Esophagus muscularis mucosa (tissue), 4 donors: Measurements from ENCODE around the gene KRTAP21-2. TPM values are rescaled to one million over a fixed set of nuclear protein-coding genes. Genes with fewer than 3 reads are reported as not detected.
"Not testable (repeated sequence)": the region's sequence is repeated elsewhere in the genome, so short reads cannot be mapped to it uniquely, and the experiment has no call there.

Experiments used
- DNase-seq: peaks from one replicate; pipeline ENCODE4 v3.0.0-alpha.2; 2017; ENCODE audit errors: extremely low spot score
- H3K27ac ChIP-seq, 4 donors: fragments of 200-600 bp; sonication (generic); replicated peaks in 1 of 4; 1 replicate in 3 of 4; 2 replicates in 1 of 4; pipeline ENCODE4 v1.5.1; 2016 to 2019; ENCODE audit warnings: mild to moderate bottlenecking in 1 of 4
- H3K27me3 ChIP-seq, 4 donors: fragments of 200-600 bp; sonication (generic); one replicate each; pipeline versions ENCODE4 v1.5.1 to v1.6.0; 2016 to 2019
- H3K36me3 ChIP-seq, 4 donors: fragments of 200-600 bp; sonication (generic); one replicate each; pipeline ENCODE4 v1.5.1; 2016 to 2019
- H3K4me1 ChIP-seq, 4 donors: fragments of 200-600 bp; sonication (generic); one replicate each; pipeline ENCODE4 v1.5.1; 2016 to 2019
- H3K4me3 ChIP-seq, 4 donors: fragments of 200-600 bp; sonication (generic); 1 replicate in 2 of 4; 2 replicates in 2 of 4; pipeline ENCODE4 v1.5.1; 2016 to 2019; ENCODE audit warnings: mild to moderate bottlenecking in 4 of 4, moderate library complexity in 1 of 4
- H3K9me3 ChIP-seq, 4 donors: fragments of 200-600 bp; sonication (generic); 1 replicate in 3 of 4; 2 replicates in 1 of 4; pipeline ENCODE4 v1.5.1; 2016 to 2019
- EP300 ChIP-seq: sonication (generic); formaldehyde crosslinking; IDR thresholded peaks from one replicate; pipeline ENCODE4 v1.6.1; 2017; ENCODE audit warnings: antibody characterized with exemption
- POLR2A ChIP-seq: fragments of 450-650 bp; IDR thresholded peaks from one replicate; pipeline ENCODE4 v1.6.1; 2017; ENCODE audit warnings: antibody characterized with exemption, moderate library complexity, mild to moderate bottlenecking, low read depth
- POLR2AphosphoS5 ChIP-seq, 2 donors: sonication (generic); formaldehyde crosslinking; IDR thresholded peaks; one replicate each; pipeline ENCODE4 v1.6.1; 2017; ENCODE audit warnings: antibody characterized with exemption in 2 of 2
- WGBS: methylation state at CpG from one replicate; pipeline ENCODE4 v1.1.5; 2018; 5-methylcytosine and 5-hydroxymethylcytosine counted together
- intact Hi-C: fragments of 100-400 bp; cut with DNase I; formaldehyde crosslinking; loops from one replicate; pipeline ENCODE4 v1.15.1; 2023
- total RNA-seq, 4 donors: library from RNA; depleted of rRNA; stranded (reverse); fragments of >200 nt; gene quantifications; one replicate each; pipeline versions ENCODE4 v1.1.0 to v1.2.1, GENCODE V29; 2016
- TF ChIP-seq, protein P1 (sequence below), 3 experiments: fragments of 200-600 bp in 2 of 3; fragments of 450-650 bp in 1 of 3; sonication (generic) in 2 of 3; IDR thresholded peaks; one replicate each; pipeline ENCODE4 v1.5.1; 2017 to 2019; ENCODE audit warnings: antibody characterized with exemption in 3 of 3, mild to moderate bottlenecking in 2 of 3, moderate library complexity in 1 of 3

The KRTAP21-2 gene
- total RNA-seq, 4 donors from 2014 or later, result not detected

DNA sequence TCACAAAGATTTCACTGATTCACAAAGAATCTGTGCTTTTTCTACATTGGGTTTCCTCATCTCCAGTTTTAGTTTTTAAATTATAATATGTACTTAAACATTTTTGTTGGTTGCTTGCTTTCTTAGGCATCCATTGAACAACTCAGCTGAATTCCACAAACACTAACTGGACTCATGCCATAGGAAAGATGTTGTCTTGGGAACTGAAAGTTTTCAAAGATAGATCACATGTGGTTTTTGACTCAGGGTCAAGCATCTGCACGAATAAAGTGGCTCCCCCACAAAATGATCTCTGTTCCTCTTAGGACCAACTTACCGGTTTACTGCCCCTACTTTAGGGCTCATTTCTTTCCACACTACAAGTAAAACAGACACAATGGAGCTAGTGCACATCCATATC, 11.2 kb upstream of the KRTAP21-2 start:
- Histone ChIP-seq H3K9me3 (no peaks in the 10 kb centered on the region), H3K4me3 (no peak overlapping the region), H3K27ac (no peak overlapping the region), H3K27me3 (no peaks in the 10 kb centered on the region), H3K4me1 (no peaks in the 10 kb centered on the region), H3K36me3 (no peaks in the 10 kb centered on the region)
- no peak for DNase-seq
- 48% methylated on average over 2 of the region's 2 CpGs for WGBS
- no peak for TF ChIP-seq POLR2A
- TF ChIP-seq POLR2AphosphoS5 (IDR thresholded peaks at IDR 0.05), result no peak
- no peak for TF ChIP-seq EP300
- TF ChIP-seq, protein P1, sequence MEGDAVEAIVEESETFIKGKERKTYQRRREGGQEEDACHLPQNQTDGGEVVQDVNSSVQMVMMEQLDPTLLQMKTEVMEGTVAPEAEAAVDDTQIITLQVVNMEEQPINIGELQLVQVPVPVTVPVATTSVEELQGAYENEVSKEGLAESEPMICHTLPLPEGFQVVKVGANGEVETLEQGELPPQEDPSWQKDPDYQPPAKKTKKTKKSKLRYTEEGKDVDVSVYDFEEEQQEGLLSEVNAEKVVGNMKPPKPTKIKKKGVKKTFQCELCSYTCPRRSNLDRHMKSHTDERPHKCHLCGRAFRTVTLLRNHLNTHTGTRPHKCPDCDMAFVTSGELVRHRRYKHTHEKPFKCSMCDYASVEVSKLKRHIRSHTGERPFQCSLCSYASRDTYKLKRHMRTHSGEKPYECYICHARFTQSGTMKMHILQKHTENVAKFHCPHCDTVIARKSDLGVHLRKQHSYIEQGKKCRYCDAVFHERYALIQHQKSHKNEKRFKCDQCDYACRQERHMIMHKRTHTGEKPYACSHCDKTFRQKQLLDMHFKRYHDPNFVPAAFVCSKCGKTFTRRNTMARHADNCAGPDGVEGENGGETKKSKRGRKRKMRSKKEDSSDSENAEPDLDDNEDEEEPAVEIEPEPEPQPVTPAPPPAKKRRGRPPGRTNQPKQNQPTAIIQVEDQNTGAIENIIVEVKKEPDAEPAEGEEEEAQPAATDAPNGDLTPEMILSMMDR (IDR thresholded peaks at IDR 0.05), result no peak
- intact Hi-C loops, result no loop called here

DNA sequence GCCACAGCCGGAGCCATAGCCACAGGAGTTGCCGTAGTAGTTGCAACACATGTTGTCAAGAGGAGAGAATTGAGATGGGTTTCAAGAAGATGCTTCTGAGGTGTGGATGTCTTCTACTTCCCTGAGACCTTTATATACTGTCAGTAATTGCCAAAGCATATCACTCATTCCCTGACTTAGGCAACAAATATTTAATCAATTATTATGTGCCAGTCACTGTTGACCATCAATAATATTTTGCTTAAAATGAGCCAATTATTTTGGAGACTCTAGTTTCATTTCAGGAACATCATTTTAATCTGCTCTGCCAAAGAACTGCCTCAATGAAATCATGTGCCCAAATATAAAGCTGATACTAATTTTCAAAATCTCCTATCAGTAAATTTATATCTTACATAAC, 8.3 kb upstream of the KRTAP21-2 start, which contains the start of gene KRTAP21-1:
TSS of gene KRTAP21-1 (minus strand) at position 101 of the 400 bp plus-strand sequence. CDS start at position 51, 50 bp downstream.
- H3K4me1 ChIP-seq, H3K27ac ChIP-seq, H3K36me3 ChIP-seq, H3K9me3 ChIP-seq, H3K4me3 ChIP-seq, intact Hi-C loops, DNase-seq, H3K27me3 ChIP-seq: not testable (repeated sequence)
- no CpG with 5 or more reads among the region's 2 CpGs for WGBS

DNA sequence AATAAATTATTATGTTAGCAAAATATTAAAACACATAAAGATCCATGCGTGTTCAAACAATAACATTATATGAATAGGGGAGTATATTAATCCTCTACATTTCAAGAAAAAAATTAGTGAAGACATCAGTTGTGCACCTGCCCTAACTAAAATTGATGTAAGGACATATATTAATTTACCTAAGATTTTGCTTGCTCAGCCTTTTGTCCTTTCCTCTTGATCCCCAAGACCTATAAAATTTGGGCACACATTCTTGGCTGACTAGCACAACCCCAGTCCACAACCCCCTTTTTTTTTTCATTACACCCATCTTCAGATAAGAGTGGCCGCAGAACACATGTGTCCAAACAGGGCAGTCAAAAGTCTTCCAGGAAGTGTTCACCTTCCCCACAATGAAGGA, 6.6 kb downstream of the KRTAP21-2 start:
- TF ChIP-seq, protein P1 (IDR thresholded peaks at IDR 0.05), result no peak
- TF ChIP-seq POLR2AphosphoS5 (IDR thresholded peaks at IDR 0.05), result no peak
- no peak for TF ChIP-seq POLR2A
- TF ChIP-seq EP300, result no peak
- Histone ChIP-seq H3K4me1 (no peaks in the 10 kb centered on the region), H3K36me3 (no peaks in the 10 kb centered on the region), H3K4me3 (no peak overlapping the region), H3K9me3 (no peaks in the 10 kb centered on the region), H3K27me3 (no peaks in the 10 kb centered on the region), H3K27ac (no peak overlapping the region)
- 82% methylated on average over 2 of the region's 2 CpGs for WGBS
- no peak for DNase-seq
- intact Hi-C loops, result no loop called here

DNA sequence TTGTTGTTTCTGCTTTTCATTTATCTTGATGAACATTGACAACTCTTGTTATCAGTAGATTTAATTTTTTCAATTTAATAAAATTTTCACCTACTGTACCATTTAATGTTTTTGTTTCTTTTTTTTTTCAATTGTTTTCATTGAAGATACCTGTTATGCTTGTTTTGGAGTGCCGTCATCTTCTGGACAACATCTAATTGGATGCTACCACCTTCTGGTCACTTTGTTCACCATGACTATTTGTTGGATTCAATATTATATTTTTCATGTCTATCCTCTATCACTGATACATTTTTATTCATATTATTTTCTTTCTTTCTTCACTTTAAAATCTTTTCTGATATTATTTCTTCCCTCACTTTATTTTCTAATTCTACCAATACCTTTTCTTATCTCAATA, 14.0 kb downstream of the KRTAP21-2 start:
- Histone ChIP-seq H3K4me3 (no peak overlapping the region), H3K27me3 (no peaks in the 10 kb centered on the region), H3K27ac (no peak overlapping the region), H3K4me1 (no peaks in the 10 kb centered on the region), H3K9me3 (no peaks in the 10 kb centered on the region), H3K36me3 (no peaks in the 10 kb centered on the region)
- TF ChIP-seq POLR2A (no peak), EP300 (no peak), POLR2AphosphoS5 (IDR thresholded peaks at IDR 0.05) (no peak)
- TF ChIP-seq, protein P1 (IDR thresholded peaks at IDR 0.05), result no peak
- WGBS, result 73% methylated on average over 1 of the region's 1 CpG
- no peak for DNase-seq
- intact Hi-C loops, result no loop called here

- WGBS, result 86% methylated on average over 1 of the region's 1 CpG
- H3K36me3 ChIP-seq, result no peaks in the 10 kb centered on the region
- no peak for TF ChIP-seq EP300
- no peak for TF ChIP-seq POLR2AphosphoS5 (IDR thresholded peaks at IDR 0.05)
- TF ChIP-seq POLR2A, result no peak
- TF ChIP-seq, protein P1 (IDR thresholded peaks at IDR 0.05), result no peak
Measured at GRCh38 chr21:30726726-30727125, 20.3 kb downstream of the KRTAP21-2 start.

More at GRCh38 chr21:30726726-30727125, 20.3 kb downstream of the KRTAP21-2 start:
- no peak overlapping the region for H3K4me3 ChIP-seq
- DNase-seq, result no peak
- no peaks in the 10 kb centered on the region for H3K27me3 ChIP-seq
- no peak overlapping the region for H3K27ac ChIP-seq
- no peaks in the 10 kb centered on the region for H3K9me3 ChIP-seq
- H3K4me1 ChIP-seq, result no peaks in the 10 kb centered on the region
- intact Hi-C loops, result no loop called here
